Stomach (tissue), 9 donors: ENCODE measurements around the gene SPANXN2. TPM values are rescaled to one million over a fixed set of nuclear protein-coding genes. Genes with fewer than 3 reads are reported as not detected.

Experiments used
- DNase-seq, 2 donors: peaks; one replicate each; pipeline versions ENCODE4 v3.0.0 to v3.0.0-alpha.2; 2013 to 2019
- H3K27ac ChIP-seq, 5 donors: fragments of 200-600 bp in 4 of 5; sonication (generic) in 4 of 5; one replicate each; pipeline ENCODE4 v1.5.1; 2013 to 2019; ENCODE audit warnings: mild to moderate bottlenecking in 1 of 5, moderate library complexity in 1 of 5
- H3K27me3 ChIP-seq, 3 donors: fragments of 200-600 bp; sonication (generic); one replicate each; pipeline ENCODE4 v1.5.1; 2017 to 2019; ENCODE audit warnings: mixed run types in 1 of 3
- H3K36me3 ChIP-seq, 4 donors: fragments of 200-600 bp; sonication (generic); 1 replicate in 3 of 4; 2 replicates in 1 of 4; pipeline ENCODE4 v1.5.1; 2016 to 2019
- H3K4me1 ChIP-seq, 4 donors: fragments of 200-600 bp; sonication (generic); one replicate each; pipeline ENCODE4 v1.5.1; 2016 to 2019
- H3K4me3 ChIP-seq, 4 donors: fragments of 200-600 bp; sonication (generic) in 3 of 4; one replicate each; pipeline ENCODE4 v1.5.1; 2016 to 2019; ENCODE audit warnings: mild to moderate bottlenecking in 1 of 4
- H3K9me3 ChIP-seq, 4 donors: fragments of 200-600 bp; sonication (generic); one replicate each; pipeline ENCODE4 v1.5.1; 2016 to 2019
- CTCF ChIP-seq, 7 experiments: fragments of 450-650 bp in 4 of 7; fragments of 200-600 bp in 3 of 7; sonication (generic) in 3 of 7; IDR thresholded peaks; one replicate each; pipeline ENCODE4 v1.5.1; 2016 to 2019; ENCODE audit warnings: antibody characterized with exemption in 7 of 7, control low read depth in 2 of 7, mild to moderate bottlenecking in 1 of 7
- EP300 ChIP-seq: sonication (generic); formaldehyde crosslinking; IDR thresholded peaks from one replicate; pipeline ENCODE4 v1.6.1; 2017; ENCODE audit warnings: antibody characterized with exemption
- POLR2A ChIP-seq, 4 donors: fragments of 450-650 bp; IDR thresholded peaks; one replicate each; pipeline ENCODE4 v1.6.1; 2016; ENCODE audit warnings: antibody characterized with exemption in 4 of 4, control low read depth in 2 of 4, mild to moderate bottlenecking in 1 of 4, moderate library complexity in 1 of 4
- POLR2AphosphoS5 ChIP-seq, 3 donors: sonication (generic); formaldehyde crosslinking; IDR thresholded peaks; one replicate each; pipeline ENCODE4 v1.6.1; 2016; ENCODE audit warnings: antibody characterized with exemption in 3 of 3
- WGBS, 5 donors: extraction: QIAGEN DNeasy Blood & Tissue Kit in 3 of 5; methylation state at CpG; one replicate each; pipeline versions ENCODE4 v1.1.5 to v1.1.7; 2013 to 2018; 5-methylcytosine and 5-hydroxymethylcytosine counted together
- intact Hi-C: fragments of 100-400 bp; cut with DNase I; formaldehyde crosslinking; loops from one replicate; pipeline ENCODE4 v1.15.1; 2023; ENCODE audit warnings: low total_unique reads
- polyA plus RNA-seq, 3 donors: library from polyadenylated mRNA; stranded (reverse); fragments of 200-250 nt; gene quantifications; one replicate each; pipeline ENCODE4 v1.2.3, GENCODE V29; 2013
- total RNA-seq, 5 donors: library from RNA; depleted of rRNA; stranded (reverse); fragments of >200 nt; gene quantifications; one replicate each; pipeline versions ENCODE4 v1.1.0 to v1.2.3, GENCODE V29; 2014 to 2016
- donor health status: healthy with polysubstance abuse.
- donor health status: Bipolar disorder and iron deficiency.
- donor health status: healthy.

Gene SPANXN2
- total and polyA plus RNA-seq, 8 donors = not detected

GRCh38 chrX:143754183-143754582 lies 33.6 kb upstream of the SPANXN2 start:
- no peak for DNase-seq
- Histone ChIP-seq H3K9me3 (no peaks in the 10 kb centered on the region), H3K27ac (no peak overlapping the region), H3K4me1 (no peaks in the 10 kb centered on the region), H3K27me3 (no peaks in the 10 kb centered on the region), H3K4me3 (no peak overlapping the region), H3K36me3 (no peaks in the 10 kb centered on the region)
- TF ChIP-seq CTCF (IDR thresholded peaks at IDR 0.05) = no peak
- no peak for TF ChIP-seq POLR2A (IDR thresholded peaks at IDR 0.05)
- no peak for TF ChIP-seq EP300
- no peak for TF ChIP-seq POLR2AphosphoS5 (IDR thresholded peaks at IDR 0.05)
- intact Hi-C loops = no loop called here
- 43 to 50% (median 48%) methylated on average over 3 of the region's 3 CpGs for WGBS, 5 donors

- Histone ChIP-seq H3K36me3 (no peaks in the 10 kb centered on the region), H3K9me3 (peaks cover 0 to 4% (median 0%) of the 10 kb centered on the region in 4 donors), H3K27ac (no peak overlapping the region), H3K4me1 (no peaks in the 10 kb centered on the region), H3K4me3 (no peak overlapping the region), H3K27me3 (no peaks in the 10 kb centered on the region)
- intact Hi-C loops = no loop called here
- no peak for DNase-seq
- TF ChIP-seq POLR2A (IDR thresholded peaks at IDR 0.05) = no peak
- no peak for TF ChIP-seq CTCF (IDR thresholded peaks at IDR 0.05)
- no peak for TF ChIP-seq POLR2AphosphoS5 (IDR thresholded peaks at IDR 0.05)
- no peak for TF ChIP-seq EP300
These were observed 13.3 kb upstream of the SPANXN2 start for GRCh38 chrX:143733866-143734265.

- Histone ChIP-seq H3K4me3 (no peak overlapping the region), H3K9me3 (peaks cover 0 to 22% (median 8%) of the 10 kb centered on the region in 4 donors), H3K27me3 (no peaks in the 10 kb centered on the region), H3K36me3 (no peaks in the 10 kb centered on the region), H3K27ac (no peak overlapping the region), H3K4me1 (no peaks in the 10 kb centered on the region)
- TF ChIP-seq EP300 (no peak), POLR2AphosphoS5 (IDR thresholded peaks at IDR 0.05) (no peak)
- DNase-seq = no peak
- 92 to 100% (median 95%) methylated on average over 5 to 17 of the region's 17 CpGs for WGBS, 5 donors
- intact Hi-C loops = no loop called here
These were observed 5.7 kb upstream of the SPANXN2 start for GRCh38 chrX:143726296-143726695.

GRCh38 chrX:143701460-143701859 lies 19.1 kb downstream of the SPANXN2 start:
- intact Hi-C loops = no loop called here
- no peak for DNase-seq
- H3K36me3 ChIP-seq = no peaks in the 10 kb centered on the region
- H3K4me1 ChIP-seq = no peaks in the 10 kb centered on the region
- WGBS, 5 donors = 58 to 93% (median 66%) methylated on average over 2 to 4 of the region's 4 CpGs
- H3K9me3 ChIP-seq = peaks cover 0 to 21% (median 10%) of the 10 kb centered on the region in 4 donors
- H3K27ac ChIP-seq = no peak overlapping the region
- no peak overlapping the region for H3K4me3 ChIP-seq
- TF ChIP-seq EP300 (no peak), POLR2AphosphoS5 (IDR thresholded peaks at IDR 0.05) (no peak), POLR2A (IDR thresholded peaks at IDR 0.05) (no peak), CTCF (IDR thresholded peaks at IDR 0.05) (no peak)
- no peaks in the 10 kb centered on the region for H3K27me3 ChIP-seq

GRCh38 chrX:143694885-143695284 lies 25.7 kb downstream of the SPANXN2 start:
- no peaks in the 10 kb centered on the region for H3K4me1 ChIP-seq
- H3K27me3 ChIP-seq = no peaks in the 10 kb centered on the region
- no peak for DNase-seq
- no peak overlapping the region for H3K27ac ChIP-seq
- intact Hi-C loops = no loop called here
- no peak overlapping the region for H3K4me3 ChIP-seq
- WGBS, 5 donors = 61 to 84% (median 72%) methylated on average over 1 of the region's 1 CpG
- no peaks in the 10 kb centered on the region for H3K9me3 ChIP-seq
- TF ChIP-seq EP300 = no peak
- TF ChIP-seq POLR2AphosphoS5 (IDR thresholded peaks at IDR 0.05) = no peak
- TF ChIP-seq POLR2A (IDR thresholded peaks at IDR 0.05) = no peak
- TF ChIP-seq CTCF (IDR thresholded peaks at IDR 0.05) = no peak
- H3K36me3 ChIP-seq = no peaks in the 10 kb centered on the region
